HG02610 (cell line): ENCODE data around the gene IFNAR1.
"Not testable (repeated sequence)": the region's sequence is repeated elsewhere in the genome, so short reads cannot be mapped to it uniquely, and the experiment has no call there.

Experiments
- ATAC-seq: cut with Tn5 transposase; IDR thresholded peaks from one replicate; pipeline ENCODE4 v1.9.1; 2021; ENCODE audit warnings: mild to moderate bottlenecking, moderate library complexity; ENCODE audit not compliant: unreplicated experiment

IFNAR1 gene

GRCh38 chr21:33305938-33306337 is 18.8 kb upstream of the IFNAR1 start:
- no peak for ATAC-seq

GRCh38 chr21:33308586-33309490 is 15.9 kb upstream of the IFNAR1 start:
- ATAC-seq: peak; percentile 91

DNA sequence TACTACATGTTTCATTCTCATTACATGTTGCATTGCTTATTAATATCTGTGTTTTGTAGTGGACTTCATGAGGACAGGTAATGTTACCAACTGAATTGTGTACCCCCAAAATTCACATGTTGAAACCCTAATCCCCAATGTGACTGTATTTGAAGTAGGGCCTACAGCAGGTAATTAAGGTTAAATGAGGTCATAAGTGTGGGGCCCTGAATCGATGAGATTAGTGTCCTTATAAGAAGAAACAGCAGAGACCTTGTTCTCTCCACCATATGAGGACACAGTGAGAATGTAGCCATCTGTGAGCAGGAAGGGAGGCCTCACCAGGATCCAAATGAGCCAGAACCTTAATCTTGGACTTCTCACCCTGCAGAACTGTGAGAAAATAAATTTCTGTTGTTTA is 15.0 kb upstream of the IFNAR1 start:
- ATAC-seq: no peak

DNA sequence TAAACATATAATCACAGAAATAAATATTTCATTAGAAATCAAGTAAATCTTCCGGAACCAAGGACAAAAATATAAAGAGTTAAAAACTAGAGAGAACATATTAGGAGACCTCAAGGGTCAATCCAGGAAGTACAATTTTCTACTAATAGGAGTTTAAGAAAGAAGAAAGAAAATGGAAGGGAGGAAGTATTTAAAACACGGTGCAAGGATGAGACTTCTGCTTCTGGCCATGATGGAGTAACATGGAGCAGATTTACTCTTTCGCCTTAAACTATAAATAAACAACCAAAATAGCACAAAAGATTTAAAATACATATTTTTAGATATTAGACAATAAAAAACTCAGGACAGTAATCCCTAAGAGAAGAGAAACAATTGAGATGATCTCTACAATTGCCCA is 12.6 kb upstream of the IFNAR1 start:
- no peak for ATAC-seq

DNA sequence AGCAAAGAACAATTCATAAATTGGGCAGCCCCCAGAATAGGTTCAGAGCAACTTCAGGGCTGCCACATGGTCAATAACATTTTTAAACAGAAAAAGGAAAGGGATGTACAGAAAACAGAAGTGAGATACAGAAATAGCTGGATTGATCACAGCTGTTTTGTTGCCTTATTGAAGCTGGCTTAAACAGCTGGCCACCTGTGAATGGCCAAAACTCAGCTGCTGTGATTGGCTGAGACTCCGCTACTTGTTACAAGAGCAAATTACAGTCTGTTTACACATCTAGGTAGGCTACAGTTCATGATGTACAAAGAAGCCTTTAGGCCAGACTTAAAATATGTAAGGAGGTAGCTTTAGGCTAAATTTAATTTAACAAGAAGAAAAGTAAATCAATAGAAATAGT is 11.6 kb upstream of the IFNAR1 start:
- no peak for ATAC-seq

DNA sequence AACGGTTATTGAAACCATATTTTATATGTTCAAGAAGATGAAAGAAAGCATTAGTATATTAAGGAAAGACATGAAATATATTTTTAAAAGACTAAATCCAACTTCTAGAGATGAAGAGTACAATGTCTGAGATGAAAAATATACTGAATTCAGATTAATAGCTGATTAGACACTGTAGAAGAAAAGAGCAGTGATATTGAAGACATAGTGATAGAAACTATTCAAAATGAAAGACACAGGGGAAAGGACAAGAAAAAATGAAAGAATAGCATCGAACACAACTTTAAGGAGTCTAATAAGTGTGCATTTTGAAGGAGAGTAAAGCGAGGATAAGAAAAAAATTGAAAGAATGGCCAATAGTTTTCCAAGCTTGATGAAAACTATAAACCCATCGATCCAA is 11.2 kb upstream of the IFNAR1 start:
- no peak for ATAC-seq

GRCh38 chr21:33314111-33314510 is 10.7 kb upstream of the IFNAR1 start:
- ATAC-seq: no peak

DNA sequence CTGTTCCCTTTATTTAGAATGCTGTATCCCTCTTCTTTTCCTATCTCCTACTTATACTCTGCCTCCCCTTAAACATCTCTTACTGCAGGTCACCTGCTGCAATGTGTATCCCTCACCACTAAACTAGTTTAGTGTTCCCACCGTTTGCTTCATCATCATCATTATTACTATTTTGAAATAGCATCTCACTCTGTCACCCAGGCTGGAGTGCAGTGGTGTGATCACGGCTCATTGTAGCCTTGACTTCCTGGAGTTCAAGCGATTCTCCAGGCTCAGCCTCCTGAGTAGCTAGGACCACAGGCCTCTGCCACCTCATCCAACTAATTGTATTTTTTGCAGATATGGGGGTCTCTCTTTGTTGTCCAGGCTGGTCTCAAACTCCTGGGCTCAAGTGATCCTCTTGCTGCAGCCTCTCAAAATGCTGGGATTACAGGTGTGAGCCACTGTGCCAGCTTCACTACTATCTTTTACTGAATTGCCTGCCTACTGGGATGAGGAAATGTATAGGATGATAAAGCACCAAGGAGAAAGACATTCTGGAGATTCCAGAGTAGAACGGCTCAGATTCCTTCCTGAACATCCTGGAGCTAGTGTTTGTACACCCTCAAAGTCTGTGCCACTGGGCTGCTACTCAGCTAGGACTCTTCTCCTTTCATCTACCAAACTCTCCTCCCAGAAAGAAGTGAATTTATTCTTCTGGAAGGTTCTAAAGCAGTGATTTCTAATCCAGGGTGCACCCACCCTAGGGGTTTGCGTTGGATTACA is 8.6 kb upstream of the IFNAR1 start:
- ATAC-seq: no peak

GRCh38 chr21:33317145-33317544 is 7.6 kb upstream of the IFNAR1 start:
- no peak for ATAC-seq

DNA sequence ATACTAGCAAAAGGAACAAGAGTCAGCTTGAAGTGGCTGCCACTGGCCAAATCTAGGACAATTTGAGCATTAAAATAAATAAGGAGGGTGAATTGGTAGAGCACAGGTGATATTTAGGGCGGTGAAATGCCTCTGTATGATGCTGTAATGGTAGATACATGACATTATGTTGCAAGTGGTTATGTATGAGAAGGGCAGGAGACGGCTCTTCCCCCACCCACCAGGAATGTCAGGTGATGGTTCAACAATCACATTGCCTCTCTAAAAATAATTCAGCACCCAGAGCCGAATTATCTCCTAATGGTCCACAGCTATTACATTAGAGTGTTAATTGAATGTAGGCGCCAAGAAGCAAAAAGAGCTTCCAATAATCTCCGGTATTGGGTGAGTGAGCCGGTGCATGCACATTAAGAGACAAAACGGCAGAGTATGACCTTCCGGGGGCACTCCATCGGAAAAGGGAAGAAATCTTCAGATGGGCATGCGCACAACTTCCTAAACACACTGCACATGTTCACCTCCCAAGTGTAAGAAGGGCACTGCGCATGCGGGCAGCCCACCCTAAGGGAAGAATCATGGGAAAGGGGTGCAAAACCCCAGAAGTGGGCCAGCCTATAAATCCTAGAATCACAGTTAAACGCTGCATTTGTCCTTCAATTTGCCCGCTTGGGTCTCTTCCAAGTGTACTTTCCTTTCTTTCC is 6.8 kb upstream of the IFNAR1 start:
- ATAC-seq: no peak

GRCh38 chr21:33321005-33321404 is 3.8 kb upstream of the IFNAR1 start:
- ATAC-seq: not testable (repeated sequence)

GRCh38 chr21:33323610-33324009 is 1.2 kb upstream of the IFNAR1 start:
- ATAC-seq: not testable (repeated sequence)

DNA sequence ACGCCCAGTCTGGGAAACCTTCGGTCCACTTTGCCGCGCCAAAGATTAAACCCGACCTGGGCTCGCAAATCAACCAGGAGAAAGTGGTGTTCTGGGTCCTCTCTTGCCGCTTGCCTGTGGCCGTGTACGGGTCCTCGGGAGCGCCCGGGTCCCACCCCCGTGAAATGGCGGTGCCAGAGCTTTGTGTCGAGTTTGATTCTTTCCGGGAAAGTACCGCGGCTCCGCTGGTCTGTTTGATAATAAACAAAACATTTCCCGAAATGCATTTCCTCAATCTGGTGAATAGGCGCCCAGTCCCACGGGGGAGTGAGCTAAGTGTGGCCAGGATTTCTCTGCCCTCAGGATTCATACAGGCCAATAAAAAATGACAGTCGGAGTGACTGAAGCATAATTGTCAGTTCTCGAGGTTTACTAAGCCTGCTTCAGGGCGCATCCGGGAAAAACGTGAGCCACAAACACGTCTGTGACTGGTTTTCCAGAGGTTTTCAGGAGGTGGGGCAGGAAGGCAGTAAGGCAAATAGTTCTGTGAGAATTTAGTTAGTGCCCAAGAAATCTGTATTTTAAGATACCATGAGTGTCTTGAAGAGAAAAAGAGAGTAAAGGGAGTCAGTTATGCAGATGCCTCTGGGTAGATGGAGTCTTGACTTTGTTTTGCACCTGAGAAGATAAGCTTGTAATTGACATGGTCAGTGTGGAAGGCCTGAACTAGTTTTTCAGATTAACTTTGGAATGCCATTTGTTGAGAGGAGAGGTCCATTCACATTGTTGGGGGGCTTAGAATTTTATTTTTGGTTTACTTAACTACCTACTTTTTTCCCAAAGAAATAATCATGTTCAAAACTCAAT is 675 bp downstream of the IFNAR1 start:
- peak; percentile 26 for ATAC-seq

DNA sequence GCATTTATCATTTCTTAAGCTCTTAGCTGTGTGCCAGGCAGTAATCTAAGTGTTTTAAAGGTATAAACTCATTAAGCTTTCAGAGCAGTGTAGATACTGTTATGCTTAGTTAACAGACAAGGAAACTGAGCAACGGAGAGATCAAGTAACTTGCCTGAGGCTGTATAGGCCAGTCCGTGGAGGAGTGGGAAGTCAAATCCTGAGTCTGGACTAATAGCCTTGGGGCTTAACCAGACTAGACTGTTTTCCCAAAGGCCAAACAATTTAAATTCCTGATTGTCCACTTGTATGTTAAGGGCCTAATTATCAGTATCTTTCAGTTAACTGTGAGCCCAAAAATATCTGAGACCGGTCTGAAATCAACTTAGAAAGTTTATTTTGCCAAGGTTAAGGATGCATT is 2.6 kb downstream of the IFNAR1 start:
- ATAC-seq: no peak

GRCh38 chr21:33327792-33328433 is 3.1 kb downstream of the IFNAR1 start:
- no peak for ATAC-seq

DNA sequence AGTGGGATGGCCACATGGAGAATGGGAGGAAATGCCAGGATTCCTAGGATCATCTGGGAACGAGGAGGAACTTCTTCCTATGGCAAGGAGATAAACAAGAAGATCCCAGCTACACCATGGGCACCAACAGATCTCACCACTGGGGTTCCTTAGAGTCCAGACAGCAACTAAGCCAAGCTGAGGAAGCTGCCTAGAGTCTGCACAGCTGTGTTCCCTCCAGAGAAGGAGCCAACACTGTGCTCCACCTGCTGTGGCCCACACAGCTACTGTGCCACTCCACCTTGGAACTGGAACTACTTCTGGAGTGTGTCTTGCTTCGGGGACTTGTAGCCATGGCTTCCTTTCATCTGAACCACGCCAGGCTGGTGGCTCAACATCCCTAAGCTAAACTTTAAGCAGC is 6.0 kb downstream of the IFNAR1 start:
- ATAC-seq: no peak

- ATAC-seq: peak; percentile 65
Observed at GRCh38 chr21:33332143-33332542, 7.4 kb downstream of the IFNAR1 start.

DNA sequence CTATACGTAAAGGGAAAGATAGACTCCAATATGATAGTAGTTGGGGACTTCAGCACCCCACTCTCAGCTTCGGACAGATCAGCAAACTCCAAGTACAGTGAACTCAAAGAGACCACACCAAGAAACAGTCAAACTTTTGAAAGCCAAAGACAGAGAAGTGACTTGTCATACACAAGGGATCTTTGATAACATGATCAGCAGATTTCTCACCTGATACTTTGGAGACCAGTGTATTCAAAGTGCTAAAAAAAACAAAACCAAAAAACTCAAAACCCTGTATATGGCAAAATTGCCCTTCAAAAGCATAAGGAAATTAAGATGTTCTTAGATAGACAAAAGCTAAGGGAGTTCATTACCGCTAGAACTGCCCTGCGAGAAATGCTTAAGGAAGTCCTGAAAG is 9.4 kb downstream of the IFNAR1 start:
- ATAC-seq: no peak

GRCh38 chr21:33334824-33335223 is 10.1 kb downstream of the IFNAR1 start:
- no peak for ATAC-seq

- no peak for ATAC-seq
Observed at GRCh38 chr21:33339135-33339534, 14.4 kb downstream of the IFNAR1 start.
